ENCODE results near the gene TIAM1.

- TF ChIP-seq CTCF (IDR thresholded peaks at IDR 0.05; ENCODE audit: low read depth, low read length): no peak
- no peak for TF ChIP-seq EZH2phosphoT487 (IDR thresholded peaks at IDR 0.05; ENCODE audit: low read depth)
Measured at GRCh38 chr21:31088474-31088751, 255.6 kb downstream of the TIAM1 start.

All from OCI-LY3 (cell line).